Cerebellar cortex (tissue), 1 donor: ENCODE data around the gene RSBN1.

Experiments used
- DNase-seq: peaks from one replicate; pipeline ENCODE4 v3.0.0-alpha.2; 2015; ENCODE audit warnings: low spot score

RSBN1 gene

GRCh38 chr1:113812661-113813135 lies 422 bp upstream of the RSBN1 start:
- no peak for DNase-seq

GRCh38 chr1:113811156-113811887 lies 954 bp downstream of the RSBN1 start:
- DNase-seq, result peak; percentile 41

GRCh38 chr1:113809670-113810602 lies 2.3 kb downstream of the RSBN1 start:
- no peak for DNase-seq

GRCh38 chr1:113808450-113809195 lies 3.7 kb downstream of the RSBN1 start:
- DNase-seq, result no peak

- no peak for DNase-seq
Measured at GRCh38 chr1:113805639-113806038, 6.6 kb downstream of the RSBN1 start.

- DNase-seq, result no peak
Measured at GRCh38 chr1:113805256-113805531, 7.1 kb downstream of the RSBN1 start.

GRCh38 chr1:113804421-113805255 lies 7.6 kb downstream of the RSBN1 start:
- DNase-seq, result no peak

- DNase-seq, result no peak
Measured at GRCh38 chr1:113802367-113803007, 9.8 kb downstream of the RSBN1 start.

- DNase-seq, result no peak
Measured at GRCh38 chr1:113800487-113800886, 11.8 kb downstream of the RSBN1 start.

- DNase-seq, result no peak
Measured at GRCh38 chr1:113797472-113797871, 14.8 kb downstream of the RSBN1 start.

- no peak for DNase-seq
Measured at GRCh38 chr1:113793878-113794834, 18.1 kb downstream of the RSBN1 start.

GRCh38 chr1:113792986-113793385 lies 19.3 kb downstream of the RSBN1 start:
- DNase-seq, result no peak

GRCh38 chr1:113792471-113792870 lies 19.8 kb downstream of the RSBN1 start:
- DNase-seq, result no peak

- DNase-seq, result no peak
Measured at GRCh38 chr1:113788802-113789201, 23.5 kb downstream of the RSBN1 start.

GRCh38 chr1:113787663-113788062 lies 24.6 kb downstream of the RSBN1 start:
- no peak for DNase-seq

GRCh38 chr1:113786069-113786468 lies 26.2 kb downstream of the RSBN1 start:
- no peak for DNase-seq

GRCh38 chr1:113784104-113784779 lies 28.0 kb downstream of the RSBN1 start:
- DNase-seq, result no peak

GRCh38 chr1:113783254-113784103 lies 28.8 kb downstream of the RSBN1 start:
- DNase-seq, result peak; percentile 47
